Measurements from ENCODE around the gene LONP2. TPM values are rescaled to one million over a fixed set of nuclear protein-coding genes. Genes with fewer than 3 reads are reported as not detected.

The LONP2 gene
- polyA plus RNA-seq, 3 donors, result 21.5 to 35.6 (median 26.0) TPM

GRCh38 chr16:48330841-48331192 lies 86.7 kb downstream of the LONP2 start:
- Histone ChIP-seq H3K27me3 (ENCODE audit: control insufficient read depth in 2 of 2, insufficient read depth in 2 of 2, low read length in 2 of 2) (no peaks in the 10 kb centered on the region), H3K9me3 (replicated peaks in 1 of 2; ENCODE audit: control insufficient read depth in 1 of 2, insufficient read depth in 1 of 2, low read length in 2 of 2) (no peaks in the 10 kb centered on the region), H3K27ac (ENCODE audit: low read depth in 1 of 2, low read length in 2 of 2) (peak overlapping the region in 1 of 2 donors; percentile 29), H3K9ac (ENCODE audit: insufficient read depth, low read length, poor library complexity, severe bottlenecking) (no peak overlapping the region), H2AFZ (ENCODE audit: insufficient read depth, low read depth, low read length, poor library complexity, severe bottlenecking) (no peak overlapping the region), H3K4me3 (replicated peaks in 1 of 3; ENCODE audit: low read depth in 2 of 3, low read length in 3 of 3) (no peak overlapping the region), H3K4me1 (ENCODE audit: control insufficient read depth in 1 of 2, insufficient read depth in 2 of 2, low read length in 2 of 2) (peaks cover 9 to 11% of the 10 kb centered on the region in 2 donors), H3K36me3 (replicated peaks in 1 of 2; ENCODE audit: control insufficient read depth in 1 of 2, insufficient read depth in 2 of 2, low read length in 2 of 2) (peaks cover 22 to 38% of the 10 kb centered on the region in 2 donors), H4K20me1 (ENCODE audit: insufficient read depth, low read length) (peaks cover 13% of the 10 kb centered on the region), H3K4me2 (replicated peaks; ENCODE audit: extremely low read depth, low read length, poor library complexity, severe bottlenecking) (no peak overlapping the region), H3K79me2 (ENCODE audit: insufficient read depth, low read length) (no peaks in the 10 kb centered on the region)
- peaks cover 15% of the 10 kb centered on the region for H3K4me1 Mint-ChIP-seq
- no peaks in the 10 kb centered on the region for H3K9me3 Mint-ChIP-seq
- H3K4me3 Mint-ChIP-seq, result no peak overlapping the region
- peak in 2 of 3 donors; percentile 17 to 21 for DNase-seq
- H3K27ac Mint-ChIP-seq, result peak overlapping the region in 4 of 7 donors; percentile 5 to 61 (median 46)
- TF ChIP-seq CTCF (IDR thresholded peaks at IDR 0.05), result no peak
- H3K27me3 Mint-ChIP-seq (ENCODE audit: low read depth in 3 of 3), result peaks cover 0 to 1% (median 0%) of the 10 kb centered on the region in 3 donors
- H3K36me3 Mint-ChIP-seq, result peaks cover 28 to 67% of the 10 kb centered on the region in 2 donors
- WGBS (ENCODE audit: insufficient coverage), result no CpG with 5 or more reads among the region's 3 CpGs
- intact Hi-C loops (cut with micrococcal nuclease), result no loop called here

- Histone ChIP-seq H3K4me1 (ENCODE audit: control insufficient read depth in 1 of 2, insufficient read depth in 2 of 2, low read length in 2 of 2) (peaks cover 9 to 11% of the 10 kb centered on the region in 2 donors), H3K4me3 (replicated peaks in 1 of 3; ENCODE audit: low read depth in 2 of 3, low read length in 3 of 3) (no peak overlapping the region), H3K4me2 (replicated peaks; ENCODE audit: extremely low read depth, low read length, poor library complexity, severe bottlenecking) (no peak overlapping the region), H3K9me3 (replicated peaks in 1 of 2; ENCODE audit: control insufficient read depth in 1 of 2, insufficient read depth in 1 of 2, low read length in 2 of 2) (no peaks in the 10 kb centered on the region), H3K9ac (ENCODE audit: insufficient read depth, low read length, poor library complexity, severe bottlenecking) (no peak overlapping the region), H3K79me2 (ENCODE audit: insufficient read depth, low read length) (no peaks in the 10 kb centered on the region), H3K36me3 (replicated peaks in 1 of 2; ENCODE audit: control insufficient read depth in 1 of 2, insufficient read depth in 2 of 2, low read length in 2 of 2) (peaks cover 32 to 47% of the 10 kb centered on the region in 2 donors), H2AFZ (ENCODE audit: insufficient read depth, low read depth, low read length, poor library complexity, severe bottlenecking) (no peak overlapping the region), H3K27me3 (ENCODE audit: control insufficient read depth in 2 of 2, insufficient read depth in 2 of 2, low read length in 2 of 2) (no peaks in the 10 kb centered on the region), H4K20me1 (ENCODE audit: insufficient read depth, low read length) (peaks cover 9% of the 10 kb centered on the region), H3K27ac (ENCODE audit: low read depth in 1 of 2, low read length in 2 of 2) (no peak overlapping the region)
- peaks cover 0 to 4% (median 0%) of the 10 kb centered on the region in 3 donors for H3K27me3 Mint-ChIP-seq (ENCODE audit: low read depth in 3 of 3)
- H3K36me3 Mint-ChIP-seq, result peaks cover 43 to 69% of the 10 kb centered on the region in 2 donors
- H3K4me3 Mint-ChIP-seq, result no peak overlapping the region
- H3K4me1 Mint-ChIP-seq, result peaks cover 15% of the 10 kb centered on the region
- TF ChIP-seq CTCF (IDR thresholded peaks at IDR 0.05), result no peak
- intact Hi-C loops (cut with micrococcal nuclease), result no loop called here
- H3K27ac Mint-ChIP-seq, result no peak overlapping the region
- H3K9me3 Mint-ChIP-seq, result no peaks in the 10 kb centered on the region
- WGBS (ENCODE audit: insufficient coverage), result 10% methylated on average over 2 of the region's 5 CpGs
- DNase-seq, result no peak
Measured at GRCh38 chr16:48332978-48333377, 88.9 kb downstream of the LONP2 start.
